ENCODE measurements around the gene MPPED2. TPM values are rescaled to one million over a fixed set of nuclear protein-coding genes. Genes with fewer than 3 reads are reported as not detected.

MPPED2 gene
- total RNA-seq, 1 experiment from 2014 or later = not detected

GRCh38 chr11:30603357-30603756, 17.2 kb upstream of the MPPED2 start:
- Mint-ChIP-seq H3K9me3 (ENCODE audit: unreplicated experiment) (no peaks in the 10 kb centered on the region), H3K4me1 (ENCODE audit: insufficient read depth, unreplicated experiment) (no peaks in the 10 kb centered on the region), H3K4me3 (ENCODE audit: unreplicated experiment) (no peak overlapping the region), H3K27ac (ENCODE audit: low read depth, unreplicated experiment) (no peak overlapping the region), H3K27me3 (ENCODE audit: insufficient read depth, unreplicated experiment) (peaks cover 36% of the 10 kb centered on the region), H3K36me3 (ENCODE audit: insufficient read depth, unreplicated experiment) (no peaks in the 10 kb centered on the region)
- TF ChIP-seq, protein P1, sequence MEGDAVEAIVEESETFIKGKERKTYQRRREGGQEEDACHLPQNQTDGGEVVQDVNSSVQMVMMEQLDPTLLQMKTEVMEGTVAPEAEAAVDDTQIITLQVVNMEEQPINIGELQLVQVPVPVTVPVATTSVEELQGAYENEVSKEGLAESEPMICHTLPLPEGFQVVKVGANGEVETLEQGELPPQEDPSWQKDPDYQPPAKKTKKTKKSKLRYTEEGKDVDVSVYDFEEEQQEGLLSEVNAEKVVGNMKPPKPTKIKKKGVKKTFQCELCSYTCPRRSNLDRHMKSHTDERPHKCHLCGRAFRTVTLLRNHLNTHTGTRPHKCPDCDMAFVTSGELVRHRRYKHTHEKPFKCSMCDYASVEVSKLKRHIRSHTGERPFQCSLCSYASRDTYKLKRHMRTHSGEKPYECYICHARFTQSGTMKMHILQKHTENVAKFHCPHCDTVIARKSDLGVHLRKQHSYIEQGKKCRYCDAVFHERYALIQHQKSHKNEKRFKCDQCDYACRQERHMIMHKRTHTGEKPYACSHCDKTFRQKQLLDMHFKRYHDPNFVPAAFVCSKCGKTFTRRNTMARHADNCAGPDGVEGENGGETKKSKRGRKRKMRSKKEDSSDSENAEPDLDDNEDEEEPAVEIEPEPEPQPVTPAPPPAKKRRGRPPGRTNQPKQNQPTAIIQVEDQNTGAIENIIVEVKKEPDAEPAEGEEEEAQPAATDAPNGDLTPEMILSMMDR (IDR thresholded peaks at IDR 0.05; ENCODE audit: unreplicated experiment) = no peak
- intact Hi-C loops (cut with micrococcal nuclease) = no loop called here
- no TSS peak for BruUV-seq (replicated peaks)
- ChIA-PET POLR2A (no interaction called here), CTCF (interaction anchor here (0.7 kb wide), 1 partner anchor 1698 kb away, joined by 3 read pairs; no protein-coding TSS in a partner anchor)
- no peak for DNase-seq (ENCODE audit: unreplicated experiment)

DNA sequence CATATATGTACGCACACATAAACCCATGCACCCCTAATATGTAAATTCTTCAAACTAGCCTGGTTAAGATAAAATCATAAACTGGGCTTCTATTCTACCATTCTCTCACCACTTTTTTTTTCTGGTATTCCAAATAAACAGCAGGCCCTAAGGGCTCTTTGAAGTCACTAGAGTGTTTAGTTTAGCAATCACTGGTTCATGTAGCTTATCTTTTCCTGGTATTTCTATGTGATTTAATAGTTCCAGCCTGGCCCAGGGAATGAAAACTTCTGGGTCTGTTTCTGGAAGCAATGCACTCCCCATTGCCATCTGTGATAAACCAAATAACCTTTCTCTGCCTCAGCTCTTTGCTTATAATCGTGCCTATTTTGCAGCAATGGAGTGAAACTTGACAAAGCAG, 10.7 kb upstream of the MPPED2 start:
- ChIA-PET CTCF (no interaction called here), POLR2A (no interaction called here)
- no peaks in the 10 kb centered on the region for H3K36me3 Mint-ChIP-seq (ENCODE audit: insufficient read depth, unreplicated experiment)
- peaks cover 82% of the 10 kb centered on the region for H3K27me3 Mint-ChIP-seq (ENCODE audit: insufficient read depth, unreplicated experiment)
- H3K4me1 Mint-ChIP-seq (ENCODE audit: insufficient read depth, unreplicated experiment) = no peaks in the 10 kb centered on the region
- DNase-seq (ENCODE audit: unreplicated experiment) = no peak
- H3K27ac Mint-ChIP-seq (ENCODE audit: low read depth, unreplicated experiment) = no peak overlapping the region
- H3K9me3 Mint-ChIP-seq (ENCODE audit: unreplicated experiment) = no peaks in the 10 kb centered on the region
- intact Hi-C loops (cut with micrococcal nuclease) = no loop called here
- BruUV-seq (replicated peaks) = no TSS peak
- TF ChIP-seq, protein P1 (IDR thresholded peaks at IDR 0.05; ENCODE audit: unreplicated experiment) = no peak
- no peak overlapping the region for H3K4me3 Mint-ChIP-seq (ENCODE audit: unreplicated experiment)

DNA sequence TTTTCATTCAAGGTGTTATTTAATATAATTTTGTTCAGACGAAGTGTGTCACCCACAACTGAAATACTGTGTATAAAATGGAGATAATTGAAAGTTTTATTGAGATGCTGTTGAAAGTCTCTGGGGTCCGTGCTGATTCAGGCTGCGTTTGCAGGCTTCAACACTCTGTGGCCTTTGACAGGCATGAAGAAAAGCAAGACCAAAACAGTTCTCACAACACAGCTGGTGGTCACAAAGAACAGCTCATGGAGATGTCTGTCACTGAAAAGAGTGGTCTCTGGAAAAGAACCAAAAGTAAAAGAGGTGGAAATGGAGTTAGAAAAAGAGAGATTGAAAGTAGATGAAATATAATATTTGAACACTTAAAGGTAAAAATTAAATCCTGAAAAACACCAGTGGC, 9.8 kb upstream of the MPPED2 start:
- TF ChIP-seq, protein P1 (IDR thresholded peaks at IDR 0.05; ENCODE audit: unreplicated experiment) = no peak
- H3K9me3 Mint-ChIP-seq (ENCODE audit: unreplicated experiment) = no peaks in the 10 kb centered on the region
- H3K36me3 Mint-ChIP-seq (ENCODE audit: insufficient read depth, unreplicated experiment) = no peaks in the 10 kb centered on the region
- ChIA-PET POLR2A (interaction anchor here (0.5 kb wide), 1 partner anchor 258 kb away, joined by 4 read pairs; no protein-coding TSS in a partner anchor), CTCF (interaction anchor here (0.6 kb wide), 1 partner anchor 213 kb away, joined by 3 read pairs; no protein-coding TSS in a partner anchor)
- no peak for DNase-seq (ENCODE audit: unreplicated experiment)
- no peaks in the 10 kb centered on the region for H3K4me1 Mint-ChIP-seq (ENCODE audit: insufficient read depth, unreplicated experiment)
- BruUV-seq (replicated peaks) = no TSS peak
- intact Hi-C loops (cut with micrococcal nuclease) = no loop called here
- H3K27ac Mint-ChIP-seq (ENCODE audit: low read depth, unreplicated experiment) = no peak overlapping the region
- H3K4me3 Mint-ChIP-seq (ENCODE audit: unreplicated experiment) = no peak overlapping the region
- H3K27me3 Mint-ChIP-seq (ENCODE audit: insufficient read depth, unreplicated experiment) = peaks cover 88% of the 10 kb centered on the region

DNA sequence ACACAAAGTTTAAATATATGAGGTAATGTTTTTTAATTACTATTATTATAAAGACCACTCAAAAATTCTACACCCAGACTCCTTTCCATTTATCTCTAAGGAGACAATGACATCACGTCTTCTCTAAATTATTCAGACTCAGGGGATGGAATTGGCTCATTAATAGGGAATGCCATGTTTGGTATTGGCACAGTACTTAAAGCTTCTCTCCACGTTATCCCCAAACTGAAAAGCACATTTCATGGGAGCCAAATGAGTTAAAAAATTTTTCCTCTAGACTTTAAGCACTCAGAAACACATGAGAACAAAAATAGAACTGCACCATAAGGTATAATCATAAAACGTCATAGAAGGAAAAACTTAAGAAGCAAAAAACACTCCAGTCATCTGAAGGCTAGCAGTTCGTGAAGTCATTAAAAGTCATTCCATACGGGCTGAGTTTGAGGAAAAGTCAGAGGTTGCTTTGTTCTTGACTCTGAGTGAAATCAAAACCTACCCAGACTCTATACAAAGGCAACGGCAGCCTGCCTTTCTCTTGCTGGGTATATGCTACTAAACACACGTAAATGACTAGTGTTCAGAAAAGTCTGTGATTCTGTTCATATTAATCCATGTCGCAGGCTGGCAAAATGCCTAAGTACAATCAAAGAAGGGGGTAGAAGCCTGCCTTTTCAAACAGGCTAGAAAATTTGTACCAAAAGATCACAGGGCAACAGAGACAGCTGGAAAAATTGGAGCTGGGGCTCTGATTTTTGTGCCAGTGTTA, 8.7 kb upstream of the MPPED2 start:
- POLR2A ChIA-PET = no interaction called here
- Mint-ChIP-seq H3K4me3 (ENCODE audit: unreplicated experiment) (no peak overlapping the region), H3K9me3 (ENCODE audit: unreplicated experiment) (no peaks in the 10 kb centered on the region), H3K27ac (ENCODE audit: low read depth, unreplicated experiment) (no peak overlapping the region), H3K36me3 (ENCODE audit: insufficient read depth, unreplicated experiment) (no peaks in the 10 kb centered on the region), H3K27me3 (ENCODE audit: insufficient read depth, unreplicated experiment) (peaks cover 81% of the 10 kb centered on the region), H3K4me1 (ENCODE audit: insufficient read depth, unreplicated experiment) (no peaks in the 10 kb centered on the region)
- intact Hi-C loops (cut with micrococcal nuclease) = no loop called here
- TF ChIP-seq, protein P1 (IDR thresholded peaks at IDR 0.05; ENCODE audit: unreplicated experiment) = no peak
- BruUV-seq (replicated peaks) = no TSS peak
- CTCF ChIA-PET = no interaction called here
- DNase-seq (ENCODE audit: unreplicated experiment) = no peak
